HG02870 (cell line): ENCODE measurements around the gene PRKCZ.

Source experiments
- ATAC-seq: cut with Tn5 transposase; IDR thresholded peaks from one replicate; pipeline ENCODE4 v1.9.1; 2021; ENCODE audit warnings: mild to moderate bottlenecking, moderate library complexity; ENCODE audit not compliant: unreplicated experiment

PRKCZ gene

DNA sequence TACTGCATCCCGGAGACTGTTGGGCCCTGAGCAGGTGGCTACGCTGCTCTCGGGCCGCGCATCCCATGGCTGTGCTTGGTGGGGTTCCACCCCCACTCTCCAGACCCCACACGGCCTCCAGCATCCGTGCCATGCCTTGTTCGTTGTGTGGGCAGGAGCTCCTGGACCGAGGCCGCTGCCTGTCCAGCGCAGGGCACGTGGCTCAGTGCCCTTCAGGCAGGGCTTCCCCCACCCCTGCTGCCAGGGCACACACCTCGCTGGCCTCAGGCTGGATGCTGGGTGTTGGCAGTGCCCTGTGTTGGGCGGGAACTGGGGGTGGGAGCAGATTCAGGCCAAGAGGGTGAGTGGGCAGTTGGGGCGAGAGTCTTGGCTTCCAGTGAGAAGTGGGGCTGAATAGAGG lies 9.9 kb downstream of the PRKCZ start:
- no peak for ATAC-seq

DNA sequence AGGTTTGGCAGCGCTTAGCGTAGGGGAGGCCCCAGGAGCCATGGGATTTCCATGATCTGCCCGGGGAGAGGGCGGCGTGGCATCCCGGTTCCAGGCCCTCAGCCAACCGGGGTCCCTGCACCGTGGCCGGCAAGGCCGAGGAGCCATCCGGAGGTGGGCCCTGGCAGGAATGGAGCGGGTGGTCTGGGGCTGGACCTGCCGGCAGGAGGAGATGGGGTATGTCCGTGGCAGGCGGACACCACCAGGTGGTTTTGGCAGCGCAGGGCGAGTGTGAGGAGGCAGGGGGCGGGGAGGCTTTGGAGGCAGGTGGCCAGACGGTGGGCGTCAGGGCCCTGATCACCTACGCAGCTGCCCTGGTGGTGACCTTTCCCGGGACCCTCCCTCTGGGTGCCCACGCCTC lies 10.3 kb downstream of the PRKCZ start:
- no peak for ATAC-seq

DNA sequence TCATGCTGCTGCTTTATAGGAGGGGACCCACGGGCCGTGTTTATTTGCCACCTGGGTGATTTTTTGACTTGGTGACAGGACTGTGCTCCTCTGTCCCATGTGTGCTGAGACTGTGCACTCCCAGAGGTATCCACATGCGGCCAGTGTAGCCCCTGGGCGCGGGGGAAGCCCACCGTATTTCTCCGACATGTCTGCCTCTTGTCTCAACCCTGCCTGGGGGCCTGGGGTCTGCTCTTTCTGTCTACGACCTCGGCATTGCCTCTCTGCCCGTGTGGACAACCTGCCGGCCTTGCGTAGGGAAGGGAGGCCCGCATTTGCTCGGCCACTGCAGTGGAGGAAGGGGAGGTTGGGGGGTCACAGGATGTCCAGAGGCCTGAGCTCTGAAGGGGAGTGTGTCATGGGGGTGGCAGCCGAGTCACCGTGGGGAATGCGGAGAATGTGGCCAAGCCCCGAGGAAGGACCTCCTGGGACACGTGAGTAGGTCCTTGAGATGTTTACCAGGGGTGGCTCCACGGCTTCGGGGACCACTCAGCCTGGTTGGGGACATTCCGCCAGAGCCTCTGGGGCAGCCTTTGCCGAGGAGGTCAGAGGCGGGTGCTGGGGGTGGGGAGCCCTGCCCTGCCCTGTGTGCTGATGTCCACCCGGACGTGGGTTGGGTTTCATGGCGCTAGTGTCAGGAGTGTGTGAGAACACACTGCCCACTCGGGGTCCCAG lies 11.0 kb downstream of the PRKCZ start:
- no peak for ATAC-seq

DNA sequence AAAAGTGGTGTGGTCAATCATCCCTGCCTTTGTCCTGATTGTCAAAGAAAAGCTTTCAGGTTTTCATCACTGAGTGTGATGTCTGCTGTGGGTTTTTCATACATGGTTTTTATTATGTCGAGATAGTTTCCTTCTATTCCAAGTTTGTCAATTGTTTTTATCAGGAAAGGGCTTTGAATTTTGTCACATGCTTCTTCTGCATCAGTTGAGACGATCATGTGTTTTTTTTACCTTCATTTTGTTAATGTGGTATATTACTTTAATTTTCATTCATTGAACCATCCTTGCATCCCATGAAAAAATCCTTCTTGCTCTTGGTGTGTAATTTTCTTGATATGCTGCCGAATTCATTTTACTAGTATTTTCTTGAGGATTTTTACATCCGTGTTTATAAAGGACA lies 15.5 kb downstream of the PRKCZ start:
- no peak for ATAC-seq

DNA sequence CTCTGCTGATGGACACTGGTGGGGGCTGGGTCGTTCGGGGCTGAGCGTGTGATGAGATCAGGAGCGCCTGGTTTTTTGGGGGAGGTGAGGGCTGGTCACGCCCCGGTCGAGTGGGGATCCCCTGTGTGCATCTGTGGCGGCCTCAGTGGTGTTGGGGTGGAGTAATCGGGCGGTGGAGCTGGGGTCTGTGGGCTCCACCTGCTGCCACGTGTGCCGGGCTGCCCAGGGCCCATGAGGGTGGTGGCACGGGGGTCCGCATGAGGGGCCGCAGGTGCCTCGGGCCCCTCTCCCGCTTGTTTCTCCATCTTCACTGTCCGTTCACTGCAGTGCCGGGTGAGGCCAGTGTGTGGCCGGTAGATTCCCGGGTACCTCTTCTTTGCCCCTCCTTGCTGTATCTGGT lies 17.2 kb downstream of the PRKCZ start:
- no peak for ATAC-seq

DNA sequence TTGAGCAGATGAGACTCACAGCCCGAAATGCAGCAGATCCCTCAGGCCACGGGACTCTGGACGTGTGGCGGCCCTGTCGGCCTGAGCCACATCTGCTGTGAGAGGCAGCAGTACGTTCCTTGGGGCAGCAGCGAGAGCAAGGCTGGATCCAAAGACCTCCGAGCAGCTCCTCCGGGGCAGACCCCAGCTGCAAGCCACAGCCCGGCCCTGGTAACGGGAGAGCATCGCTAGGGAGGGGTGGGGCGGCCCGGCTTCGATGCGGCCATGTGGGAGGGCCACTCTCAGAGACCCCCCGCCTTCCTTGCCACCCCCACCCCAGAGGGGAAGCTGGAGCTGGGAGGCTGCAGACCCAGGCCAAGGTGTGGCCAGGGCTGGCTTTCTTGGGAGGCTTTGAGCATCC lies 17.8 kb downstream of the PRKCZ start:
- no peak for ATAC-seq

DNA sequence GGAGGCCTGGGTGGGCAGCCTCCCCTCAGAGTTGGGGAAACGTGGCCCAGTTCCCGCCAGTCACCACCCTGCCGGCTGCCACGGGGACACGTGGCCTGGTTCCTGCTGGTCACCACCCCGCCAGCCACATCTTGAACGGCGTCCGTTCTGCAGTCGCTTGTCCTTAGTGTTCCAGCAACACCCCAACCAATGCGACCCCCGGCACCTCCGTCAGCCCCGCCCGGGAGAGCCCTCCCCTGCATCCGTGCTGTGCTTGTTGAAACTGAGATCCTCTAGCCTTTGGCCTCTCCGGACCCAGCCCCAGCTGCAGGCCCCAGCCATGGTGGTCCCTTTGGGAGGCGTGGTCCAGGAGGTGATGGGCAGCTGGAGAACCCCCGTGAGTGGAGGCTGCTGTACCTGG lies 18.7 kb downstream of the PRKCZ start:
- no peak for ATAC-seq

DNA sequence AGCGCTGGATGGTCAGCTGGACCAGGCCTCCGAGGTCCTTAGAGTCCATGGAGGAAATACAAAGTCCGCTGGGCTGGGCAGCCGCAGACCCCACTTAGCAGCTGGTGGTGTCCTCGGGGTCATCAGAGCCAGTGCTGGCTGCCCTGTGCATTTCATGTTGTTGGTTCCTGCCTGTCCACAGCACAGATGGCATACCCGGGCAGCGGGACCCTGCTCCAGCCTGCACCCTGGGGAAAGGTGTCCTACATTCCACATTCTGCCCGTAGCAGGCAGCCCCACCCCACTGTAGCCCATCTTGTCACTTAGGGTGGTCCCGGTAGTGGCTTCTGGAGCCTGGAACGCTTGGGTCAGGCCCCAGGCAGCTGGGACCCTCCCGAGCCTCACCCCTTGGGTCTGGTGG lies 19.8 kb downstream of the PRKCZ start:
- no peak for ATAC-seq

DNA sequence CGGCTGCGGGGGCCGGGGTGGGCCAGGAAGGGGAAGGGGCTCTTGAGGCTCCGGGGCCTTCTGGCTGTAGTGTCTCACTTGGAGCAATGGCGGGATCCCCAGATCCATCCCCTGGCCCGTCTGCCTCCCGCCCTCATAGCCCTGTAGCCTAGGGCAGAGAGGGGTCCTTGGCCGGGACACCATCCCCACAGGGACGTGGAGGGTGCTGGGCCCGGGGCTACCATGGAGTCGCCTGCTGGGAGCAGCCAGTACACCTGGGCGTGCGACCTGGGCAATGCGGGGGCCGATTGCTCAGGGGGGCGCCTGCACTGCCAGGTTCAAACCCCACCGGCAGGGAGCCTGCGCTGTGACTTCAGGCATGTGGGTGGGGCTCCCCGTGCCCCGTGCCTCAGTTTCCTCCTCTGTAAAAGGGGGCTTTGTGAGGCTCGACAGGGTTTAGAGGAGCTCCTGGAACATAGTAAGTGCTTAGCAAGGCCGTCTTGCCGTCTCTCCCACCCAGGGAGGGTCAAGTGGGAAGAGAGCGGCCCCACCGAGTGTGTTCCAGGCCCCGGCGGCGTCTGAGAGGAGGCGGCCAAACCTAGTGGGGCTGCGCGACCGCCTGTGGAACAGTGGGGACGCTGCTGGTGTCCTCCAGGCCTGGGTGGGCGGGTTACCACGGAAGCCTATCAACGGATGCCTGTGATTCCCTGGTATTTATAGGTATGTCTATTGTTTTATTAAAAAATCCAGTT lies 20.8 kb downstream of the PRKCZ start:
- ATAC-seq, result no peak

DNA sequence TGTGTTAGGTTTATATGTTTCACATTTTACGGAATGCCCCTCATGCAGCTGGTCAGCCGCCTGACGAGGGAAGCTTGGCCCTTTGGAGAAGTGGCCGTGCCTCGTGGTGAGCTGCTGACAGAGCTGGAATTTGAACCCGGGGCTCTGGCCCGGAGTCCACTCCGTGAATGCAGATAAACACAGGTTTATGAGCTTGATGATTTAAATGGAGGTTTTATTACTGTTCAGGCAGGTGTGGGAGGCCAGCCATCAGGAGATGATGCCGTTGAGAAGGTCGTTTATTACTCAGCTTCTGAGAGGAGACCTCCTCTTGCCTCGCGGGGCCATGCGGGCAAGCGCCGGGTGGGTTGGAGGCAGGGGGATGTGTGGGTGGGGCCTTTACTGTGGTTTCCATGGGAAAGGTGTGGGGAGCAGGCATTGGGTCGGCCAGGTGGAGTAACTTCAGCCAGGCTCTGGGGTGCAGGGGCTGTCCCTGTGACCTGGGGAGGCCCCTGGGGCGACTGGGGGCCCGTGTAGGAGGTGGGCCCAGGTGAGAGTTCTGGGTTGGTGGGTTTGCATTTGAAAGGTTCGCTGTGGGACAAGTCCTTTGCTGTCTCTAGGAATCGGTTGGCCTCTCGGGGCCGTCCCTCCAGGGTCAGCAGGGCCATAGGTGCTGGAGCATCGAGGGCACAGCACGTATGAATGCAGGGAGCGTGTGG lies 22.0 kb downstream of the PRKCZ start:
- no peak for ATAC-seq

DNA sequence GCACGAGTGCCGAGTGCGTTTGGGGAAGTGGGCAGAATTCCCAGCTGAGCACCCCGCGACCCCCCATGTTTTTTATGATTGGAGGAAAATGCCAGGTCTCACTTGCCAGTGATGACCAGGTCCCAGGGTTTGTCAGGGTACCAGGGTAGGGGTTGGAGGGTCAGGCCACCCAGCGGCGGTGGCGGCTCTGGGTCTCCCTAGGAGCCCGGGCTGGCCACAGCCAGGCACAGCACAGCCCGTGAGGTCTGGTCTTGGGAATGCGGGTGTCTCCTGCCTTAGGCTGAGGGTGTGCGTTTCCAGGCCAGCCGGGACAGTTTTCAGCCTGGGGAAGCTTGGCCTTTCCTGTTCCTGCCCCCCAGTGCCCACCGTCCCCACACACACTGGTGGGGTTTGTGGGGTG lies 22.7 kb downstream of the PRKCZ start:
- ATAC-seq, result no peak

DNA sequence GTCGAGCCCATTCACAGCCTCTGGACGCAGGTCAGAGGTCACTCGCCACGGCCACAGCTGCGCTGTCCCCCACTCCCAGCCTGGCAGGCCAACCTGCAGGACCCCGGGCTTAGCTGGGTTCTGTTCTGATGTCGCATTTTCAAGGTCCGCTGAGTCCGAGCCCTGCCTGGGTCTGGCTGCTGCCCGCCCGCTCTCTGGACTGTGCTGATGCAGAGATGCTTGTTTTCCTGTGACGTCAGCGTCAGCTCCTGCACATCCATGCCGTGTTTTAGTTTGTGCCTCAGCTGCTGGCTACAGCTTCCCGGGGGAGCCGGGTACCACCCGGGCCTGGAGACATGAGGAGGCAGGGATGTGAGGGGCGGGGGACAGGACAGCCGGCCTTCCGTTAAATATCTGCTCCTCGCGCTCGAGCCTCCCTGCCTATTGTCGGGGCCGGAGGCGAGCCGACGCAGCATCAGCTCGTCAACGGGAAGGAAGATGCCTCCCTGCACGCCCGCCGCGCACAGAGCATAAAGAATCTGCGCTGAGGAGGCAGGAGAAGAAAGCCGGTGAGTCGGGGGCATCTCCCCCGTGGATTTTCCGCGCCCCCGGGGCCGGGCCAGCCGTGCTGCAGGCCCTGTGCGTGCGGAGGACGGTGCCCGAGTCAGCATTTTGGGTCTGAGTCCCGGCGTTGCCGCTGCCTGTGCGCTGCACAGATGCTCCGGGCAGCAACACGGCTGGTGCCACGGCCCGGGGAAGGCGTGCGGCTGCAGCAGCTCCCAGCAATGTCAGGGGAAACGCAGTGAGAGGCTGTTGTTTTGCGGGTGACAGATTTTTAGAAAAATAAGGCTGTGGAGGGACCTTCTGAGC lies 23.4 kb downstream of the PRKCZ start:
- ATAC-seq, result no peak

DNA sequence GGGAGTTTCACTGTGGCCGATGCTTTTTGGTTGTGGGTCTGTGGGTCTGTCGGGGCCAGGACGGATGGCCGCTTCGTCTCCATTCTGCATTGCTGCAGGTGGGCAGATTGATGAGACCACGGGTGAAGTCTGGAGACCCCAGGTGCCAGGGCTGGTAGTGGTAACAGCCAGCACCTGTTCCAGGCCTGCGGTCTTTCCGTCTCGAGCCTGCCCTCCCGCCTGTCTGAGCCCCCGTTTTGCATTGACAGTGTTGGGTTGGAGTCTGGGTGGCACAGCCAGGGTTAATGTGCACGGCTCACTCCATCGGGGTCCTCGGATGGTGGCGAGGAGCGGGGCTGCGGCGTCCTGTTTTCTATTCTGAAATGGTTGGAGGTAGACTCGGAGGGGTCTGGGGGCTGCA lies 24.2 kb downstream of the PRKCZ start:
- no peak for ATAC-seq

DNA sequence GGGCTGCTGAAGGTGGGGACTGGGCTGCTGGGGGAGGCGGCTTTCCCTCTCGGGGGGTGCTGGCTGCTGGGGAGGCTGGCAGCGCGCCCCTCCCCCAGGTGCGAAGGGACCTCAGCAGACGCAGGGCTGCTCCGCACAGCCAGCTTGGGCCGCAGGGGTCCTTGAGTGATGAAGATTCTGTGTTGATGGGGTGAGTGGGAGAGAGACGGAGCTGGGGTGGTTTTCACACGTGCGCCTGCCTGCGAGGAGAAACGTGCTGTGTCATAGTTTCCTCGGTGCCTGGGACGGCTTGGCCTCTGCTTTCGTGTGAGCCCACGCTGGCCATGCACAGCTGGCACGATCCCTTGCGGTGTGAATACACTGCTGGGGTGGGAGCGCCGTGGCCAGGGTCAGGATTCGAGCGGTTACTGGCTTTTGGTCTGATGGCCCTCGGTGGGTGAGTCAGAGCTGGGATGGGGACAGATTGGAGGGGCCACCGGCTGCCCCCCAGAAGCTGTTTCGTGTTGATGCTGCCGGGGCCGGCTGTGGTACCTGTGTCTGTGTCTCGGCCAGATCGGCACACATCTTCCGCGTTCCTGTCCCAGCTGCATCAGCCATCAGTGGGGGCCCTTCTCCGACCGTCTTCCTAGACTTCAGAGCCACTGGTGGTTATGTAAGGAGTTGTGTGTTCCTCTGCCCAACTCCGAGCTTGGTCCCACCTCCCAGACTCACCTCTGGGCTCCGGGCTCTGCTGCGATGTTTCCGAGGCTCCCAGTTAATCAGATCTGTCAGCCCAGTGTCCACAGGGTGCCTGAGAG lies 24.9 kb downstream of the PRKCZ start:
- no peak for ATAC-seq

DNA sequence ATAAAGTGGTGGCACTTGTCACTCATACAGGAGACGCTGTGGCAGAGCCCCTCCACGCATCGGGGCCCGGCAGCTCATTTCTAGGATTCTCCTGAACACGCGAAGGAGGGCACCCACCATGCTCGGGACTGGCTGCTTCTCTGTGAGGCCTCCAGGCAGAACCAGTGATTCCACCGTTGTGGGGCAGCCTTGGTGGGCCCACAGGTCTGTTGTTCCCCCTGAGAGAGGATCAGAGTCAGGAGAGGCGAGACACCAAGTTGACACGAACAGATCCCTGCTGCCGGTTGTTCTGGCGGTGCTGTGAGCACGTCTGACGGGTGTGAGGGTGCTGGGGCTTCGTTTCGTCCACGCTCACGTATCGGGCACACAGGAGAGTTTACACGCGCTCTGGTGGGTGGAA lies 26.6 kb downstream of the PRKCZ start:
- ATAC-seq, result no peak

DNA sequence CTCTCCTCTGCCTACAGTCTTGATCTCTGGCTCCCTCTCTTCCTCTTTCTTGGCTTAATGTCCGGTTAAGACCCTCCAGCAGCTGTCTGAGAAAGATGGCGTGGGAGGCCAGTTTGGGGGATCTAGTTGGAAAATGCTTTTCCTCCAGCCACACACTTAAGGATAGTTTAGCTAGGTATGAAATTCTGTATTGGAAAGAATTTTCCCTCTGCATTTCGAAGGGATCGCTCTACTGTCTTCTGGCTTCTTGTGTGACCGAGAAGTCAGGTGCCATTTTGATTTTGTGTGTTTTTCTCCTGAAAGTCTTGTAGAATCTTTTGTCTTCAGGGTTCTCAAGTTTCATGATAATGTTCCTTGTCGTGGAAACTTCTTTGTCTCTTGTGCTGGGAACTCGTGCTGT lies 28.0 kb downstream of the PRKCZ start:
- no peak for ATAC-seq

DNA sequence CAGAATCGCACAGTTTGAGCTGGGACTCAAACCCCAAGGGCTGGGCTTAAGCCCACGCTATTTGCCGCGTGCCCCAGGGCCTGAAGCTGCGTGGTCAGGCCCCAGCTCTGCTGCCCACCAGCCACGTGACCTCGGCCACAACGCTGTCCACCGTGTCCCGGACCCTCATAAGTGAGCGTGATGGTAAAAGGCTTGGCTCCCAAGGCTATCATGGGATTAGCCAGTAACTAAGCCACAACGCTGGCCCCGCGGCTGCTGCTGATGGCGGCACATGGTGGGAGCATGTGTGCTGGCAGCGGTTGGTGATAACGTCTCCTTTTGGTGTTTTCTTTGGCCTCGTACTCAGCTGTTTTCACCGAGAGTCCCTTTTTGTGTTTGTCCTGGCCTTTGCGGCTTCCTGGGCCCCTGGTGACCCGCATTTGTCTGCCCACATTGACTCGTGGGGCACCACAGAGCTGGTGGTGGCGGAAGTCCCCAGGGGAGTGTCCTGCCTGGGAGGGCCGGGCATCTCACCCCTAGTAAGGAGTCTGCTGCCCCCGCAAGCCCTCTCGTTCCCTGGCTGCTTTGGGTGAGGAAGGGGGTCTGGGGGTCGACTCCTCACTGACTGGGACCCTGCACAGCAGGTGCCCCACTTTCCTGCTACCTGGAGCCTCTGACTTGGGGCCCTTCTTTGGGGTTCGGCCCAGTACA lies 29.3 kb downstream of the PRKCZ start:
- no peak for ATAC-seq

DNA sequence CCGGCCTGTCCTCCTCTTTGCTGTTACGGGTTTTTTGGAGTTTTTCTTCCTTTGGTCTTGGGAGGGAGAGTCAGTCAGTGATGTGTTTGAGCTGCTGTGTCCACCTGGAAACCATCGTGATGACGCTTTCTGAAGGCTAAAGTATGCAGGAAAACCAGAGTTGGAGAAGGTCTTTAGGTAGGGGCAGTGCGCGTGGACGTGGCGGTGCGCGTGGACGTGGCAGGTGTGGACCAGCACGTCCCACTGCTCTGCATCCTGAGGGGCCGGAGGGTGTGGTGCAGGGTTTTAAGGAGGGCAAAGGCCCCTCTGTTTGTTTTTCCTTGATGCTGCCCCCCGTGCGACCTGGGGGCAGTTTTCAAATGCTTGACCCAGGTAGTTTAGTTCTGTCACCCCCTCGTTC lies 29.9 kb downstream of the PRKCZ start:
- no peak for ATAC-seq

DNA sequence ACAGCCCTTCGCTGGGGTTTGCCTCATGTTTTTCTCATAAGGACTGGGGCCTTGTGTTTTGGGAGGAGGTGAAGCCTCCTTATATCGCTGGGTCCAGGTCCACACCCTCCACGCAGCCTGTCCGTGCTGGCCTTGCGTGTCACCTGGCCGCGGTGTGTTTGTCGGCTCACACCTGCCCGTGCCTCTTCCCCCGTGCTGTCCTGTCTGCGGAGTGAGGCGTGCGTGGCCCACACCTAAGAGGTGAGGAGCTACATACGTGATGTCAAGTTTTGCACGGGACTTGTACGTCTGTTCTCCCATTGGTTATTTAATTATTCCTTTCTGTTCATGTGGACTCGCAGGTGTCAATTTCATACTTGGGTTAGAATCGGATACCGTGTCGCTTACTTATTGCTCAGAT lies 30.7 kb downstream of the PRKCZ start:
- no peak for ATAC-seq

DNA sequence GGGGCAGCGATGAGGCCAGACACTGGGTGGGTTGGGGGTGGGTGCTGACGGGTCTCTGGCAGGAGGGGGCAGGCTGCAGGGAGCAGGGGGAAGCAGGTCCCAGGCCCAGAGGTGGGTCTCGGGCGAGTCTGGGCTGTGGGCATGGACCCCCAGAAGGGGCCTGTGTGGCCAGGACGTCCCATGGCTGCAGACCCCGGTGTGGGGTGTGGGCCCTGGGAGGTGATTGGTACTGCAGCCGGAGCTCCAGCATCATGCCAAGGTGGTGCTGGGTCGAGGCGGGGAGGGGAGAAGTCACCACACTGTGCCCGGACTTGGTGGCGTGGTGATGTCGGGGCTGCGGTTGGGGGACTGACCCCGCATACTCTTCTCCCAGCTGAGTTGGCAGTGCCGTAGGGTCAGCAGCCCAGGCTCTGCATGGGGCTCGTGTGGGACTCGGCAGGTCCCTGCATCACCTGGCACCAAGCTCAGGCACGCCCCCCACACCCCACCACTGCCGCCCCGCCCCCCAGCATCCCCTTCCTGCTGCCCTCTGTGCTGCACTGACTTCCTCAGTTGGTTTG lies 31.2 kb downstream of the PRKCZ start:
- no peak for ATAC-seq
